AG10803 (cell line): ENCODE data around the gene PPM1G.
A peak's percentile ranks its signal among the peaks of the same experiment; 100 is the strongest.
"Not testable (repeated sequence)": the region's sequence is repeated elsewhere in the genome, so short reads cannot be mapped to it uniquely, and the experiment has no call there.

Source experiments
- DNase-seq: peaks from one replicate; pipeline ENCODE4 v3.0.0; 2010; ENCODE audit warnings: low read depth
- H3K4me3 ChIP-seq: 2 replicates; pipeline ENCODE4 v1.5.1; 2011; ENCODE audit warnings: mild to moderate bottlenecking, low read length, control low read depth
- CTCF ChIP-seq: conservative IDR thresholded peaks from 2 replicates; pipeline ENCODE4 v1.5.1; 2011; ENCODE audit warnings: mild to moderate bottlenecking, low read length, control low read depth, inconsistent platforms

The PPM1G gene

GRCh38 chr2:27356382-27357181 lies 52.8 kb downstream of the PPM1G start, which contains the start of gene GTF3C2:
Gene GTF3C2 (minus strand): TSS chr2:27356764. CDS start chr2:27343554, 13,210 bp downstream.
- peak within 1 kb of the TSS; percentile 97 for H3K4me3 ChIP-seq
- DNase-seq: peak; percentile 96
- TF ChIP-seq CTCF: no peak

GRCh38 chr2:27356056-27356381 lies 53.4 kb downstream of the PPM1G start:
- H3K4me3 ChIP-seq: peak overlapping the region; percentile 97
- peak; percentile 42 for DNase-seq
- no peak for TF ChIP-seq CTCF

GRCh38 chr2:27354597-27354927 lies 54.8 kb downstream of the PPM1G start:
- H3K4me3 ChIP-seq: no peak overlapping the region
- TF ChIP-seq CTCF: no peak
- DNase-seq: no peak

GRCh38 chr2:27353762-27354596 lies 55.4 kb downstream of the PPM1G start:
- no peak overlapping the region for H3K4me3 ChIP-seq
- DNase-seq: peak; percentile 20
- TF ChIP-seq CTCF: no peak

- H3K4me3 ChIP-seq, DNase-seq: not testable (repeated sequence)
Measured at GRCh38 chr2:27353386-27353761, 56.0 kb downstream of the PPM1G start.

- no peak overlapping the region for H3K4me3 ChIP-seq
- DNase-seq: no peak
Measured at GRCh38 chr2:27351802-27352598, 57.4 kb downstream of the PPM1G start.

More at GRCh38 chr2:27351802-27352598, 57.4 kb downstream of the PPM1G start:
- TF ChIP-seq CTCF: no peak
